ENCODE measurements around the gene SCRT2.

DNA sequence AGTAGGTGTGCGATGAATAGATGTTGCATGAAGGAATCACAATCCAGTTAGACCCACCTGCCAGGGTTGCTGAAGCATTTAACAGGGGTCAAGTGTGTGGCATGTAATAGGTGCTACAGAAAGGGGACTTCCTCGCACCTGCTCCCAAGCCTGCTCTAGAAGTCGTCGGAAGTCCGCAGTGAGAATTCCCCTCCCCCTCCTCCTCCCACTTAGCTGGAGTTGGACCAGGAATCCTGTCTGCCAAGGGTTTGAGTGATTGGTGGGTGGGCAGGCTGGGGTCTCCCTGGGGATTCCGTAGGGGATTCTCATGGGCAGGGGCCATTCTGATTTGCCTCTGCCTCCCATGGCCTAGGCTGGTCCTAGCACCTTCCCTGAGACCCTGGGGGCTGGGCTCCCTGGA, 10.3 kb downstream of the SCRT2 start:
- TF ChIP-seq JUN (IDR thresholded peaks at IDR 0.05; ENCODE audit: low read depth, low read length) (no peak), SIX5 (IDR thresholded peaks at IDR 0.05; ENCODE audit: low read depth, low read length) (no peak), EP300 (IDR thresholded peaks at IDR 0.05; ENCODE audit: borderline replicate concordance in 1 of 2, low read depth in 2 of 2, low read length in 2 of 2) (no peak)
- TF ChIP-seq, protein P1, sequence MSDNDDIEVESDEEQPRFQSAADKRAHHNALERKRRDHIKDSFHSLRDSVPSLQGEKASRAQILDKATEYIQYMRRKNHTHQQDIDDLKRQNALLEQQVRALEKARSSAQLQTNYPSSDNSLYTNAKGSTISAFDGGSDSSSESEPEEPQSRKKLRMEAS (IDR thresholded peaks at IDR 0.05): no peak
